T follicular helper cell (primary cell): ENCODE results near the gene NEMP1.
A peak's percentile ranks its signal among the peaks of the same experiment; 100 is the strongest.
"Not testable (repeated sequence)": the region's sequence is repeated elsewhere in the genome, so short reads cannot be mapped to it uniquely, and the experiment has no call there.

Experiments
- DNase-seq: peaks from one replicate; pipeline ENCODE4 v3.0.0-alpha.2; 2020; ENCODE audit warnings: low read depth

Gene NEMP1

GRCh38 chr12:57091638-57092528 lies 13.3 kb upstream of the NEMP1 start:
- no peak for DNase-seq

GRCh38 chr12:57090924-57091637 lies 12.5 kb upstream of the NEMP1 start:
- no peak for DNase-seq

- no peak for DNase-seq
Measured at GRCh38 chr12:57090490-57090889, 11.9 kb upstream of the NEMP1 start.

GRCh38 chr12:57089271-57090245 lies 11.0 kb upstream of the NEMP1 start:
- DNase-seq: no peak

GRCh38 chr12:57088354-57089270 lies 10.0 kb upstream of the NEMP1 start, which contains the start of gene NAB2:
NAB2 (plus strand) TSS chr12:57089114; CDS start chr12:57089272, 158 bp downstream.
- peak; percentile 89 for DNase-seq

- peak; percentile 70 for DNase-seq
Measured at GRCh38 chr12:57087691-57088353, 9.2 kb upstream of the NEMP1 start.

- peak; percentile 92 for DNase-seq
Measured at GRCh38 chr12:57087010-57087690, 8.6 kb upstream of the NEMP1 start.

GRCh38 chr12:57086493-57087009 lies 8.0 kb upstream of the NEMP1 start:
- peak; percentile 29 for DNase-seq

- no peak for DNase-seq
Measured at GRCh38 chr12:57085999-57086492, 7.5 kb upstream of the NEMP1 start.

GRCh38 chr12:57080855-57081254 lies 2.3 kb upstream of the NEMP1 start:
- DNase-seq: no peak

GRCh38 chr12:57079821-57080220 lies 1.2 kb upstream of the NEMP1 start:
- no peak for DNase-seq

- DNase-seq: not testable (repeated sequence)
Measured at GRCh38 chr12:57073566-57074450, 4.8 kb downstream of the NEMP1 start.

GRCh38 chr12:57072661-57073060 lies 5.9 kb downstream of the NEMP1 start:
- DNase-seq: no peak

- peak; percentile 42 for DNase-seq
Measured at GRCh38 chr12:57069523-57069922, 9.1 kb downstream of the NEMP1 start.

GRCh38 chr12:57066245-57066644 lies 12.3 kb downstream of the NEMP1 start:
- no peak for DNase-seq

GRCh38 chr12:57063991-57064685 lies 14.5 kb downstream of the NEMP1 start:
- DNase-seq: peak; percentile 53

- no peak for DNase-seq
Measured at GRCh38 chr12:57058454-57058853, 20.1 kb downstream of the NEMP1 start.
